Measurements from ENCODE around the gene NEURL1.

NEURL1 gene

DNA sequence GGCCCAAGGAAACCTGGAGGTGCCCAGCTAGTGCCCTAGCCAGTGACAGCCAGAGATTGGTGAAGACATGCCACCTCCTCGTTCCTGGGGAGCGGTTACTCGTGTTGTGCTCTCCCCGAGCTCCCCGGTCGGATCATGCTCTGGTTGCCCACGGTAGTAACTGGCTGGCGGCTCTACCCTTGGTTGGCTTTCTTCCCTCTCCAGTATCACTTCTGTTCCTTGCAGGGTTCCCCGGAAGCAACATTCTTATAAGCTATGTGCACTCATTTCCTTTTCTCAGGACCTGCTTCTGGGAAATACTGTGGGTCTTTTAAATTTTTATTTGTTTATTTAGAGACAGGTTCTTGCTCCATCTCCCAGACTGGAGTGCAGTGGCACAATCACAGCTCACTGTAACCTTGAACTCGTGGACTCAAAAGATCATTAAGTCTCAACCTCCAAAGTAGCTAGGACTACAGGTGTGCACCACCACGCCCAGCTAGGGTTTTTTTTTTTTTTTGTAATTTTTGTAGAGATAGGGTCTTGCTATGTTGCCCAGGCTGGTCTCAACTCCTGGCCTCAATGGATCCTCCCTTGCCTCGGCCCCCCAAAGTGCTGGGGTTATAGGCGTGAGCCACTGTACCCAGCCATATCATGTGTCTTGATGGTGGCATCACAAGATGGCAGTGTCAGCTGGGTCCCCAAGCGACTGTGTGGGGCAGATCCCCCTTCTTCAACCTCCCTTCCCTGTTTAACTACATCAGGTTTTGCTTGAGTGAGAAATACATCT is 27.9 kb upstream of the NEURL1 start:
- TF ChIP-seq, protein P1, sequence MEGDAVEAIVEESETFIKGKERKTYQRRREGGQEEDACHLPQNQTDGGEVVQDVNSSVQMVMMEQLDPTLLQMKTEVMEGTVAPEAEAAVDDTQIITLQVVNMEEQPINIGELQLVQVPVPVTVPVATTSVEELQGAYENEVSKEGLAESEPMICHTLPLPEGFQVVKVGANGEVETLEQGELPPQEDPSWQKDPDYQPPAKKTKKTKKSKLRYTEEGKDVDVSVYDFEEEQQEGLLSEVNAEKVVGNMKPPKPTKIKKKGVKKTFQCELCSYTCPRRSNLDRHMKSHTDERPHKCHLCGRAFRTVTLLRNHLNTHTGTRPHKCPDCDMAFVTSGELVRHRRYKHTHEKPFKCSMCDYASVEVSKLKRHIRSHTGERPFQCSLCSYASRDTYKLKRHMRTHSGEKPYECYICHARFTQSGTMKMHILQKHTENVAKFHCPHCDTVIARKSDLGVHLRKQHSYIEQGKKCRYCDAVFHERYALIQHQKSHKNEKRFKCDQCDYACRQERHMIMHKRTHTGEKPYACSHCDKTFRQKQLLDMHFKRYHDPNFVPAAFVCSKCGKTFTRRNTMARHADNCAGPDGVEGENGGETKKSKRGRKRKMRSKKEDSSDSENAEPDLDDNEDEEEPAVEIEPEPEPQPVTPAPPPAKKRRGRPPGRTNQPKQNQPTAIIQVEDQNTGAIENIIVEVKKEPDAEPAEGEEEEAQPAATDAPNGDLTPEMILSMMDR (IDR thresholded peaks at IDR 0.05) = no peak
- no peak for DNase-seq (ENCODE audit: low spot score)
- no peak overlapping the region for H3K4me3 ChIP-seq
- H3K27ac ChIP-seq = no peak overlapping the region

DNA sequence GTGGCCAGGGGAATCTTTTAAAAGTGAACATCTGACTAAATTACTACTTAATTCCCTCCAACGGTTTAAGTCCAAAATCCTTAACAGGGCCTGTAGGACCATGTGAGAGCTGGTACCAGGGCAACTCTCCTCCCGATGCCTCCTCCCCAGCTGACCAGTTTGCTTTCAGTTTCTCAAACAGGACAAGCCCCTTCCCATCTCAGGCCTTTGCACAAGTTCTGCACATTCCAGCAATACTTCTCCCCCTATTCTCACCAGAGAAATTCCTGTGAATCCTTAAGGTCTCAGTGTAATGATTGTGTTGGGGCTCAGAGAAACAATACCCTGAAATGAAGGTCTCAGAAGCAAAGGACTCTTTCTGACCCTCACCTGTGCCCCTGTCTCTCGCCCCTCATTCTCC is 26.8 kb upstream of the NEURL1 start:
- no peak overlapping the region for H3K27ac ChIP-seq
- TF ChIP-seq, protein P1 (IDR thresholded peaks at IDR 0.05) = no peak
- no peak for DNase-seq (ENCODE audit: low spot score)
- no peak overlapping the region for H3K4me3 ChIP-seq

DNA sequence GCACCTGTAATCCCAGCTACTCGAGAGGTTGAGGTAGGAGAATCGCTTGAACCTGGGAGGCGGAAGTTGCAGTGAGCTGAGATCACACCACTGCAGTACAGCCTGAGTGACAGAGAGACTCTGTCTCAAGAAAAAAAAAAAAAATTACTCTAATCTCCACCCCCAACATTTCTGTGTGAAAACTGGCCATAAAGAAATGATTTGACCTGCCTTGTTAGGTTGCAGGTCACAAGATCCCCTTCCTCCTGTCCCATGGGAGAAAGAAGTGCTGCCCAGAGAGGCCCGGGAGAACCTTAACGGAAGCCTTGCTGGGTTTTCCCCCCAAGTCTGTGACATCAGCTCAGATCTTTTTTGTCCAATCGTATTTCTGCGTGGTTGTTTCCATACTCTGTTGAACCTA is 26.1 kb upstream of the NEURL1 start:
- no peak for DNase-seq (ENCODE audit: low spot score)
- no peak overlapping the region for H3K4me3 ChIP-seq
- TF ChIP-seq, protein P1 (IDR thresholded peaks at IDR 0.05) = no peak
- no peak overlapping the region for H3K27ac ChIP-seq

DNA sequence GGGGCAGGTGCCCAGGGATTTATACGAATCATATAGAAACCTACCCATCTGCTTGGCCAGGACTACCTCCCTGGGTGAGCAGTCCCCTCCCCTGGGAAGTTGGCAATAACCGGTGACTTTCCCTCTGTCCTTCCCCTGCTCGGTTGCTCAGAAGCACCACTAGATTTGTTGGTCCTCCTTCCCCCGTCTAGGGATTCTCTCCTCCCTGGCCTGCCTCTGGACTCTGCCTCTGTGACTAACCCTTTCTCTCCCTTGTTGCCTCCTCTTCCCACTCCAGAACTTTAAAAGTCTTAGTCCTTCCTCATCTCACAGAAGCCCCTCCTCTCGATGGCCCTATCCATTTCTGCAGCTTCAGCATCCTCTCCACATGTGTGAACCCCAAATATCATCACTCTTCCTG is 24.3 kb upstream of the NEURL1 start:
- H3K27ac ChIP-seq = no peak overlapping the region

DNA sequence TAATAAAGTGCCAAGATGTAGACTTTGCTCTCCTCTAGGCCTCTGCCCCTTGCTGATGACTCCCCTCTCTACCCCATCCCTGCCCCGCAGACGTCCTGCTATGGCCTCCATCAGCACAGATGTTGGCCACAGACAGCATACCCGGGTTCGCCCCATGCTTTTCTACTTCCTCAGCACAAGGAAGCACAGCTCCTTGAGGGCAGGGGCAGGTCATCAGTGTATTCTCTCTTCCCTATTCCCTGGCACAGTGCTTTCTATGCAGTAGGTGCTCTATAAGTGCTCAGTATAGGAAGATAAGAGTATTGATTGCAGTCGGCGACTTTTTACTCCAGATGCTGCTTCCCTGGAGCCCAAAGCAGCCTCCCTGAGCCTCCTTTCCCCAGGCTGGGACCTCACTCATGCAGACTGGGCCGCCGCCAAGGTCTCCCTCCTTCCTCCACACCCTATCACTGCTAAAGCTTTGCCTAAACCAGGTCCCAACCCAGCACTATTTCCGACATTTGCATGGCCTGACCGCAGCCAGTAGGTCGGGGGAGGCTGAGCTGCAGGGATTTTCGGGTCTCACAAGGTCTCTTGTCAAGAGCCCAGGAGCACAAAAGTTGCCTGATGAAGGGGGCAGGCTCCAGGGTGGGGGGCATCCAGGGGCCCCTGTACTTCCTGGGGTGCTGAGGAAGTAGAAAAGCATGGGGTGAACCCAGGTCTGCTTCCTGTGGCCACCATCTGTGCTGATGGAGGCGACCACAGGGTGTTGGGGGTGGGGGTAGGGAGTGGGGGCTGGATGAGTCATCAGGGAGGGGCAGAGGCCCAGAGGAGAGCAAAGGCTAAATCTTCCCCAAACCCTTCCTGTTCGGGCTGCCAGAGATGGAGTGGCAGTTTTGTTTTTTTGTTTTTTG is 22.5 kb upstream of the NEURL1 start:
- DNase-seq (ENCODE audit: low spot score) = no peak
- Histone ChIP-seq H3K4me3 (no peak overlapping the region), H3K27ac (peak overlapping the region in 1 of 2 donors; percentile 65)
- TF ChIP-seq, protein P1 (IDR thresholded peaks at IDR 0.05) = no peak

More for the DNA sequence above, 24.3 kb upstream of the NEURL1 start:
- no peak for DNase-seq (ENCODE audit: low spot score)
- H3K4me3 ChIP-seq = no peak overlapping the region
- TF ChIP-seq, protein P1 (IDR thresholded peaks at IDR 0.05) = no peak

DNA sequence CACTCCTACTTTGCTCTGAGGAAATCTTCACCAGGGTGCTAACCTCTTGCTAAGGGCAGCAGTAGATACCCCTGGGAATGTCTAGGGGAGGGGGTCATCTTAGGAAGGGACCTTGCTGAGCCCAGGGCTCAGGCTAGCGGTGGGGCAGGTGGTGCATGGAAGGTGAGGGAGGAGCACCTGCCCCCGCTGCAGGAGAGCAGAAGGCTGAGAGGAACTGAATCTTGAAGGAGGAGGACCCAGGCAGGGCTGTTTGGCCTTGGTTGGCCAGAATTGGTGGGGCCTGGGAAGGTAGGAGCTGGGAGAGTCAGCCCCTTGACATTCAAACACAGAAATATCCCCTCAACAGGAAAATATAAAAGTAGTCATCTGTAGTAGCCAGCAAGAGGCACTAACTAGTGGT is 21.5 kb upstream of the NEURL1 start:
- no peak for DNase-seq (ENCODE audit: low spot score)
- TF ChIP-seq, protein P1 (IDR thresholded peaks at IDR 0.05) = no peak
- H3K27ac ChIP-seq = peak overlapping the region in 1 of 2 donors; percentile 65
- H3K4me3 ChIP-seq = no peak overlapping the region

Data from coronary artery (tissue), 2 donors.